HG02938 (cell line): ENCODE measurements around the gene INPP5K.
"Not testable (repeated sequence)": the region's sequence is repeated elsewhere in the genome, so short reads cannot be mapped to it uniquely, and the experiment has no call there.

Experiments
- ATAC-seq: cut with Tn5 transposase; IDR thresholded peaks from one replicate; pipeline ENCODE4 v1.9.1; 2021; ENCODE audit warnings: mild to moderate bottlenecking, moderate library complexity; ENCODE audit not compliant: unreplicated experiment

INPP5K gene

DNA sequence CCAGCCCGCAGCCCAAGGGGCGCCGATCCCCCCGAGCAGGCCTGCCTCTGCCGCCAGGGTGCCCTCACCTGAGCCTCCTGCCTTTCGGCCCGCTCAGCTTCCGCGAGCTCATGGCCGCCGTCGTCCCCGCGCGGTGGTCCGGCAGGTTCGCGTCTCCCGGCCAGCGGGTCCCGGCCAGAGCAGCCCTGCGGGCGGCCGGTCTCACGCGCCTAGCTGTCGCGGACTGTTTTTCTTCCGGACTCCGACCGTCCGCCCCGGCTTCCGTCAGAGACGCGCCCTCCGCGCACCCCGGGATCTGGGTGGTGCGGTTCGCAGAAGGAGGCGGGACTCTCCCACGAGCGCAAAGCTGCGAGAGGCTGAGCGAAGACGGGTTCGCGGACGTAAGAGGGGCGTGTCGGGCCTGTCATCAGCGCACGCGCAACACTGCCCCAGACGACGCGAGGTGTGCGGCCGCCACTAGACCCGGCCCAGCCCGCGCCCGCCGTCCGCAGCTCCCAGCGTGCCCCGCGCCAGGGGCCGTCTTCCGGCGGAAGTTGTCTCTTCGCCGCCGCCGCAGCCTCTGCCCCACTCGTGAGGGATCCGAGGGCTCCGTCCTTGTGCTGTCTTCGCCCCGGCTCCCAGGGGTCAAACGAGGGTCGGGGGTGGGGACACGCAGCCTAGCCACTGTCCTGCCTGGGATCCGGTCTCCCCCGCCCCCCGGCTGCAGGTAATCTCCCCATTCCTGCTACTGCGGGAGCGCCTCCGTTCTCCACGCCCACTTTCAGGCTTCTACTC, at the start of gene INPP5K:
Gene INPP5K, minus strand, starts transcription at position 225 of the 774 bp plus-strand sequence. Its CDS starts 113 bp downstream, at position 112.
- peak; percentile 89 for ATAC-seq

DNA sequence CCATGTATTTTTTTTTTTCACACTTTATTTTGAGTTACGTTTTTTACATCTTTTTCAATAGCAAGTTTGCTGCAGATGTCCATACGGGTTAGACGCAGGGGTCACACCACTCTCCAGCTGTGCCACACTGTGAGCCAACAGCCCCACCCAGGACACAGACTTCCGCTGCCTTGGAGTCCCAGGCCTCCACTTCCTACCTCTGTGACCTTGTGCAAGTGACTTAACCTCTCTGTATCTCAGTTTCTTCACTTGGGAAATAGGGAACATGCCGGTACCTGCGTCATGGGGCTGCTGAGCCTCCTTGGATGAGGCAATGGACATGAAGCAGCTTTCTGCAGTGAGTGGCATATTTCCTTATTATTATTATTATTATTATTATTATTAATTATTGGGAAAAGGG, 49.5 kb upstream of the INPP5K start:
- ATAC-seq = no peak

DNA sequence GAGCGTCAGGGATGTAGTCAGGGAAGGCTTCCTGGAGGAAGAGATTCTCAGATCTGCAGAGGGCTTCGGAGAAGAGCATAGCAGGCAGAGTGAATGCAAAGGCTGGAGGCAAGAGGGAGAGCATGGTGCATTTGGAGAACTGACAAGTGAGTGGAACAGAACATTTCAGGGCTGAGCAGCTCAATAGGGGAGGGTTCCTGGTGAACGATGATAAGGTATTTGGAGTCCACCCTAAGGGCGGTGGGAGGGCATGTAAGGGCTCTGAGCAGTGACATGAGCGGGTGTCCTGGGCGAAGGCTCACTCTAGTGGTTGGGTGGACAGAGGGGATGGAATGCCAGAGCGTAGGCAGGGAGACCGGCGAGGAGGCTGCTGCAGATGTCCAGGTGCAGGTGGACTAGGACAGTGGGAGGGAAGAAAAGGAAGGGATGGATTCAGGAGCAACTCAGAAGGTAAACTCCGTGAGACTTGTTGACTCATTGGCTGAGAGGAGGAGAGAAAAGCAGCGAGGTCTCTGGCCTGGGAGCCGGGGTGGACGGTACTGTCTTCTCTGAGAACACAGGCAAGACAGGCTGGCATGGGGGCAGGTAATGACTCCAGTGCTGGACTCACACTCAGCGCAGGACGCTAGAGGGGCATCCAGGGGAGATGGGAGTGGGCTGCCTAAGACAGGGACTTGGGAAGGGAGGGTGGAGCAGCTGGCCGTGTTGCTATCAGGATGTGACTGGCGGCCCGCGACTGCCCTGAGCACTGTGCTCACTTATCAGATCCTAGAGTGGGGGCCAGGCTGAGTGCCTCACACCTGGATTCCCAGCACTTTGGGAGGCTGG, 47.6 kb upstream of the INPP5K start:
- no peak for ATAC-seq

DNA sequence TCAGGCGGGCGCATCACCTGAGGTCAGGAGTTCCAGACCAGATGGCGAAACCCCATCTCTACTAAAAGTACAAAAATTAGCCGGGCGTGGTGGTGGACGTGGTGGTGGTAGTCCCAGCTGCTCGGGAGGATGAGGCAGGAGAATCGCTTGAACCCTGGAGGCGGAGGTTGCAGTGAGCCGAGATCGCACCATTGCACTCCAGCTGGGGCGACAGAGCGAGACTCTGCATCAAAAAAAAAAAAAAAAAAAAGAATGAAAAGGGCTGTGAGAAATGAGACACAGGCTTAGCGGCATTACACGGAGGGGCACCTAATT, 47.0 kb upstream of the INPP5K start:
- ATAC-seq = not testable (repeated sequence)

DNA sequence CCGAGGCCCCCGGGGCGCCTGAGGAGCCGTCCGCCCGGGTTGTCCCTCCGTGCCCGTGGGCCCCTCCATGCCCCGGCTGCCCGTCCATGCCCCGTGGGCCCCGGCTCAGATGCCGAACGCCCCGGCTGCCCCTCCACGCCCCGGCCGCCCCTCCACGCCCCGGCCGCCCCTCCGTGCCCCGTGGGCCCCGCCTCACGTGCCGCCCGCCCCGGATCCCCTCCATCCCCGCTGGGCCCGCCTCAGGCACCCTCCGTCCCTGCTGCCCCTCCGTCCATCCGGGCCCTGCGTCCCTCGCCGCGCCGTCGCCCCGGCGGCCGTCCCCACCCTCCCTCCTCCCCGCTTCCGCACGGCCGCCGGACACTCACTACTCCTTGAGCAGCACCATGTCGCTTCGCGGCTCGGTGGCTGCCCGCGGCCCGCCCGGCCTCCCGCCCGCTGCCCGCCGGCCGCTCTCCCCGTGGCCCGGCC, 45.8 kb upstream of the INPP5K start:
- ATAC-seq = peak; percentile 30

DNA sequence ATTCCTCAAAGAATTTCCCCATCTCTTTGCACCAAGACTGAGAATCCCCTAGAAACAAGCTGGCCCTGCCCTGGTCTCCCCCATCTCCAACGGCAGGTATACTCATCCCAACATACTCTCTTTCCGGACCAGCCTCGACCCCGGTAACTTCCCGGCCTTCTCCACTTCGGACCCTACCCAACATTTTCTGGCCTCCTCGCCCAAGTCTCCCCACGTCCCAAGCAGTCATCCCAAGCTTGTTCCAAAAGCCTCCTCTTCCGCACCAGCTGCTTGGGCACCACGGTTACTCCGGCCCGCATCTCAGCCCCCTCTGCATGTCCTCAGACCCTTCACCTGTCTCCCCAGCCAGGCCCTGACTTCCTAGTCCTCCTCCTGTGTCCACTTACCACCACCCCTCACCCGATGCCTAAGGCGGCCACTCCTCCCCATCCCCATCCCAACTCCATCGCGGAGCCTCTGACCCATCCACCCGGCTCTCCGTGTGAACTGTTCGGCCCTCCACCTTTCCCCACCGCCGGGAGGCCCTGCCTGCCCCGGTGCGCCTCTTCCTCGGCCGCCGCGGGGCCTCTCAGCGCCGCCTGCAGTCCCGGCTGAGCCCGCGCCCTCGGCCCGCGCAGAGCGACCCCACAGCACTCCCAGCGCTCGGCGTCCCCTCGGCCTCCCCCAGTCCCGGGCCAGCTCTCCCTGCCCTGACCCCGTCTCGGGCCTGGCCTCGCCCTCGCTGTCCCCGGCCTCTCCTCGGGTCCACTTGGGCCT, 45.2 kb upstream of the INPP5K start:
- no peak for ATAC-seq

DNA sequence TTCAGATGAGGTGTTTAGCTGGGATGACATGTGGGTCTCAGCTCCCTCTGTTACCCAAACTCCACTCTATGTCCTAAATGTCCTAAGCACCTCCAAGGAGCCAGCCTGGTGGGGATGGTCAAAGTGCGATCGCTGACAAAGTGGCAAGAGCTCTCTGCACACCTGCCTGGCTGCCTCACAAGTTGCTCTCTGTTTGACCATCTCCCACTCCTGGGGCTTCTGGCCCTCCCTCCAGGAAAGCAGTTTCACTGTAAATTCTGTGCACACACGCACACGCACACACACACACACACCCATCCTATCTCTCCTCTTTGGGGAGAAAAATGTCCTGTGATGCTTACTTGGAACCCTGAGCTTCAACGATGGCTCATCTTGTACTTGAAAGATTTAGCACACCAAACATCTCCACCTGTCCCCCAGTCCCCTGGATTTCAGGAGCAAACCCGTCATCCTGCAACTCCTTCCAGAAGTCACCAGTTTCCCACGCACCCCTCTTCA, 44.5 kb upstream of the INPP5K start:
- no peak for ATAC-seq

DNA sequence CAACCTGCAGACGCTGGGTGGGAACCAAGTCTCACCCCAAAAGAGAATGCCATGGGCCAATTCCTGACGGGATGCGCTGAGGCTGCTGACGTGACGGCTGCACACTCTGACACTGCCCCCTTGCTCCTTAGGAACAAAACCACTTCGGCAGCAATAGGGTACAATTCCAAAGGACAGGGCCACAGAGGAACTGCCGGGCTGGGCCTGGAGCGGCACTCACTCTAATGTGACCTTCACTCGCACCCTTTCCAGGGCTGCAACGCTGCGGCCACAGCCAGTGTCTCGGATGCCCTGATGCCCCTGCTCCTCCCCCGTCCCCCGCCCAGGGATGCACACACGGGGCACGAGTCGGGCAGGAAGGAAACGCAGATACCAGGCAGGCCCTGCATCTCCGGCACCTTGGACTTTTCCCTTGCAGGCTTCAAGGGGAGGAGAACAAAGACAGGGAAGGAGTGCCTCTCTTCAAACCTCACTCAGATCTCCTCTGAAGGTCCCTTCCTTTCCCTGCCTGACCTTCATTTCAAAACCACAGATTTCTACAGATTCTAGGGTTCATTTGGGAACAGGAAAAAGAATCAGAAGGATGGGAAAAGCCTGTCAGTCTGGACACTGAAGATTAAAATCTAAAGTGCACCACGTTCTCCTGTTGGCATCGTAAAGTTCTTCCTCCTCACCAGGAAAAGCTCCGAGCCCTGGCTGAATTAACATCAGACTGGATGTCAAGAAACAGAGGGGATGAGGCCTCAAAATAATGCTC, 43.9 kb upstream of the INPP5K start:
- no peak for ATAC-seq

DNA sequence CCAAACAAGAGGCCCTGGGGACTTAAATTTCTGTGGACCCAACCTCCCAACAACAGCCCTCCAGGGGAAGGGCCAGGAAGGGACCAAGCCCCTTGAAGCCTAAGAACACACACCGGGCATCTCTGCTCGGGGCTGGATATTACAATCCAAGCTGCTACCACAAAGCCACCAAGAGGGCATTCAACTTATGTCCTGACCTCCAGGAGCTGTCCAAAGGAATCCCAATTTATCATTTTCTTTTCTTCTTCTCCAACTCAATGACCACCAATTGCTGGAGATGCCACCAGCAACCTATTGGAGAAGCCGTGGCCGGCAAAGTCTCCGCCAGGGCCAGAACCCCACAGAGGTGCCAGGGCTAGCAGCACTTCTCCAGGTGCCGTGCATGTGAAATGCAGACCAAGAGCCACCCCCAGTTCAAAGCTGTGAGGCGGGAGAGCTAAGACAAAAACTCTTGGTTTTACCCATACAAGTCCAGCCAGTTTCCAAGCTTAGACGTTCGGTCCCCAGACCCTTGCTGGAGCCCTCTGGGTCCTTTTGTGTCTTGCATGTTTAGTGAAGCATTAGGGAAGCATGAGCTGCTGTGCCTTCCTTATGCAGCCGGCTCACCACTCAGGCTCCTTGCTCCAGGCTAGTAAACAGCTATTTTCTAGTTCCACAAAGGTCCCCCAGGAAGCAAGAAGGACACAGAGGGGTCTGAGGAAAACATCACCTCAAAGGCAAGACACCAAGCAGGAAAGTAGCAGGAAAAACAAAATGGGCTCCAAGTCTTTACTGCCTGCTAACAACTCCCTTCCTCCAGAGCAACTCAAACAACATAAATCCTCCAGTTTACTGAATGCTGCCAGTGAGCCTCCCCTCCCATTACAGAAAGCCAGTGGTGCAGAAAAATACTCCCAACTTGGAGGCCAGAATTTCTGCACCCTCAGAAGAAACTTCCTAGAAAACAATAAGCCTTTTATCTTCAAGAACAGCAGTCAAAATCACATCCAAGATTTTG, 42.9 kb upstream of the INPP5K start:
- ATAC-seq = no peak

DNA sequence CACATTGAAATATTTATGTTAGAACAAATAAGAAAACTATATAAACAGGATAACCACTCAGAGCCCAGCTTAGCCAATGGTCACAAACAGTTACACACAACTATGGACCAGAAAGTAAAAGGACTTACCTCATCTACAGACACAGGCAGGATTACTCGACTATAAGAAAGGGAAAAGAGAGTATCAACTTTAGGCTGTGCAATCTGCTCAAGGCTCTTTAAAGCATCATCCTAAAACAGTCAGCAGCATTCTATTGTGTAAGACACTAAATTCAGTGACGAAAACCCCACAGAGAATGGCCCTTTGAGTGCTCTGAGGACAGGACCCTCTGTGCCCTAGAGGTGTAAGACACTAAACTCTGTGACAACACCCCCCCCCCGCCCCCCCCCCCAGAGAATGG, 42.0 kb upstream of the INPP5K start:
- ATAC-seq = no peak

DNA sequence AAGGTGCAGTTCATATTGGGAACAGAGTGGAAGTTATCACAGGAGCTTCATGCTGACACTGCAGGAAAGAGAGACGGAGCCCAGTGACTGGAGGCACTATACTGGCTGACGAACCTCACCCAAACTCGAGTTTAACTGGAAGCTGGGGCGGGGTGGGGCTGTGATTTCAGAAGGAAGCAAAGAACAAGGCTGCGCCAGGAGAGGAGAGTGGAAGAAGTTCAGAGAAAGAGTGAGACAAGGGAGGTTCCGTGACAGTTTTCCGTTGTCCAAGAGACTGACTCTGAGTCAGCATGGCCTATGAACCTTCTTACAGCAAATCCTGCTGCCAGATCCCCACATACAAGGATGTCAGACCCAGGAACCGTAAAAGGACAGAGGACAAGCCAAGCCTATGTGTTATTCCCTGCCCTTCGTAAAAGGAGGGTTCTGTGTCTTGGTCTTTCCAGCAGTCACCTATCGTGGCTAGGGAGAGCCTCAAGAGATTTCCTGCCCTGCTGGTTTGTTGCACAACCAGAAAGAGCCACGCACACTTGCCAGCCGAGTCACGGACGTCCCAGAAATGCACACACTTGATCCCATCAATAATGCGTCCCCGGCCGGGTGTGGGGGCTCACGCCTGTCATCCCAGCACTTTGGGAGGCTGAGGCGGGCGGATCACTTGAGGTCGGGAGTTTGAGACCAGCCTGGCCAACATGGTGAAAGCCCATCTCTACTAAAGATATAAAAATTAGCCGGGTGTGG, 41.1 kb upstream of the INPP5K start:
- no peak for ATAC-seq

DNA sequence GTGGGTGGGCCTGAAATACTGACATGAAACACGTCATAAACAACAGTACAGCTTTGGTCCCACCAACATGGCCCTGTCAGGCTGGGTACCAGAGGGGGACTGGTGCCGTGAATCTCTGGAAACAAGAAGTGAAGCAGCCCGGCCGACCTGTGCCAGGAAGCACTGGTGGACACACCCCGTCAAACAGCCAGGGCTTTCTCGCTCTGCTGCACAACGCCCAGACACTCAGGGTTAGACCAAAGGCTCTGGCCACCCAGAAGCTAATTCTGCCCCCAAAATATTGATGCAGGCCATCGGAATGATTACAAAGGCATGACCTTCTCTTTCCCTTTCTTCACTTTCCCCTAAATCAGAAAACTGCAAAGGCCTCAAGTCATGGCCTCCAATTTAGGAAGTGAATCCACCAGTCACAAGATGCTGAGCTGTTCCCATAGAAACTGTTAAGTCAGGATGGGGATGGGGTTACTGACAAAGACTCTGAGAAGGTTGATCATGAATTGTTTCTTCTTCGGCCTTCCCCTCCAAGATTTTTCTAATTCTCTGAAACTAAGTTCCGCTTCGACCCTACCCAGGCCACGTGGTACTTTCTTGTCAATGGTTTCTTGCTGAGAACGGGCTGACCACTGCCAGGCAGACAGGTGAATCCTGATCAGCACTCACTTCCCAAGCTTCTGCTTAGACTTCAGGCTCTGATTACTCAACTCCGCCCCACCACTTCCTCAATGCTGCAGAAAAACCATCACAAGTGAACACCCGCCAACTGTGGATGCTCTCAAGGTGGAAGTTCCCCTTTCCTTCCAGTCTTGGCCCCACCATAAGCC, 39.4 kb upstream of the INPP5K start:
- ATAC-seq = no peak

DNA sequence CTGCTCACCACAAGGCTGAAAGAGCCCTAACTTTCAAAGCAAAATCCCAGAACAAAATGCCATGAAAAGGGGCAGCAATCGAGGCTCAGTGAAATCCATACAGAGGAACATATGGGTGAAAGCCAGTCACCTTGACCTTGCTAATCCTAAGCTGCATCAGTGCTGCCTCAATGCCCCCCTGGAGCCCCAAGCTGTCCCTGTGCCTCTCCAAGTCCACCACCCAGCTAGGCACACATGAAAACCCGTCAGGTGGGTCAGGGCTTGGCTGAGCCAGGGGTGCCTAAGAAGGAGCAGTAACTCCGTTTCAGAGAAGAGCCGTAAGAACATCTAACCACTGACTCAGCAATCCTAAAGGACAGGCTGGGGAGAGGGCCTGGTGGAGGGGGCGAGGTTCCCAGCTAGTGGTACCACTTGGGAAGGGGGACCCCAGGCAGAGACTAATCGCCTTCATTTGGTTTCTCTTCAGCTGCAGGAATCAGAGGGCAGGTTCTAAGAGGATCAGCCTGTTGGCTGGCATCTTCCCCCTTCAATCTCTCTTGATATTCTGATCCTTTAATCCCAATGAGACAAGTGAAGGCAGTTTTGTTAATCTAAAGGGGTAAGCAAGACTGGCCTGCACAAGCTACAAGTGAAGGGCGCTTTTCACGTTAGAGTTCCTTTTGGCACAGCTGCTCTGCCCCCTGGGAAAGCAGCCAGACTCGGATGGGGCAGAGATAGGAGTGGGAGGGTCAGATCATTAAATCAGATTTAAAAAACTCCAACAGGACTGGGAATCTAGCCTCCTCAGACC, 38.5 kb upstream of the INPP5K start:
- ATAC-seq = no peak

DNA sequence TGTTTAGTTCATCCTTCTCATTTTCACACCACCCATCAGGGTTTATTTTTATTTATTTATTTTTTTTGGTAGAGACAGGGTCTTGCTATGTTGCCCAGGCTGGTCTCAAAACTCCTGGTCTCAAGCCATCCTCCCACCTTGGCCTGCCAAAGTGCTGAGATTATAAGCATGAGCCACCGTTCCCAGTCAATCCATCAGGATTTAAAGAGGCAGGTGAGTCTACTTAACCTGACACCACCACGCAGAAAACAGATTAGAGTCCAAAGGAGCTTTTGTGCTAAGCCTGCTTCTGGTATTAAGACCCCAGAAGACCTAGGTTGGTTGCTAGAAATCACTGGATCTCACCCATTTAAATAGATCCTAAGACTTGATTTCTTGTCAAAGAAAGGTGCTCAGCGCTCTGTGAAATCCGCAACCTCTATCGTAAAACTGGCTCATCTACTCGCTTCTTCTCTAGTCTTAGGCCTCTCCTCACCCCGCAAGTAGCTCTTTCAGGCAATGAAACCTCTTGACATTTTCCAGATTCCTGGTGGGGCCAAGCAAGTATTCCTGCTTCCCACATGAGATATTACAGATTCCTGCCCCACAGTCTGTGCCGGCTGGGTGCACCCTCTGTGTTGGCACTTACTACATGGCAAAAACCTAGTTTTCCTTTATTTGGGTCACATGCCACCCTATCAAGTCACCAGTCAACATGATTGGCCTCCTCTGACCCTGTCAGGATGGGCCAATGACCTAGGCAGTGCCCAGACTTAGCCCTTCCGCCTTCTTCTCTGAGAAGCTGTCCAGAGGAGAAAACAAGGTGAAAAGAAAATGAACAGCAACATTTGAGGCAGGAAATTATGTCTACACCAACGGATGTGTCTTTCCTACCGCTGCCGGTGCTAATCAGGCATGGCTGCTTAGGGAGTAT, 37.2 kb upstream of the INPP5K start:
- ATAC-seq = no peak

DNA sequence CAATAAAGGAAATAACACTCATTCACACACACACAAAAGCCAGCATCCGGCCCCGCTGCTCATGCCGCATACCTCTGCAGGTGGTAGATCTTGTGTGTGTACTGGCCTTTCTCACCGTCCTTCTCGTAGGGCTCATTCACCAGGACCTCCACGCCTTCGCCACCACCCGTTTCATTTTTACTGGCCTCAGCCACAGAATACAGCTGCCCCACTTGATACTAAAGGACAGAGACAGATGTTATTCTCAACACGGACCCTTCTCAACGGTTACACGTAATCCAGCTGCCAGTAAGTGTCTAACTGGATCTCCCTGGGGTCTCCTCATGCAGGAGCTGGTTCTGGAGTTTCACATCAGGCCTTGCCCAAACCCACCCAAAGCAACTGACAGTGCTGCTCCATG, 36.5 kb upstream of the INPP5K start:
- no peak for ATAC-seq

DNA sequence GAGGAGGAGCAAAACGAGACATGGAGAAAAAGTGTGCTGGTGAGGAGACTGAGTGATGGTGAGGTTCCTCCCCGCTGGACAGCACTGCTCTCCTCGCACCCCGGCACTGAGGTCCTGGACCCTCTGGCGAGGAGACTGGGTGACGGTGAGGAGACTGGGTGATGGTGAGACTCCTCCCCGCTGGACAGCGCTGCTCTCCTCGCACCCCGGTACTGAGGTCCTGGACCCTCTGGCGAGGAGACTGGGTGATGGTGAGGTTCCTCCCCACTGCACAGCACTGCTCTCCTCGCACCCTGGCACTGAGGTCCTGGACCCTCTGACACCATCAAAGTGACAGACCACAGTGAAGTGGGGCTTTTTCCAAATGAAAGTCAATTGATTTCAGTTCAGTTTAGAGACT, 35.3 kb upstream of the INPP5K start:
- no peak for ATAC-seq
